Fibroblast of lung (primary cell): ENCODE measurements around the gene FIGNL1. TPM values are rescaled to one million over a fixed set of nuclear protein-coding genes. Genes with fewer than 3 reads are reported as not detected.

ENCODE experiments used
- DNase-seq, 2 donors: peaks; one replicate each; pipeline versions ENCODE4 v3.0.0 to v3.0.0-alpha.2; 2010; ENCODE audit warnings: low read depth in 2 of 2
- H2AFZ ChIP-seq: 2 replicates; pipeline ENCODE4 v1.5.1; 2012; ENCODE audit warnings: low read length, control low read depth, inconsistent platforms
- H3K27ac ChIP-seq: 2 replicates; pipeline ENCODE4 v1.5.1; 2011; ENCODE audit warnings: low read length, control low read depth; ENCODE audit not compliant: insufficient read depth
- H3K27me3 ChIP-seq: 2 replicates; pipeline ENCODE4 v1.5.1; 2011; ENCODE audit warnings: mild to moderate bottlenecking, low read length; ENCODE audit not compliant: control insufficient read depth, insufficient read depth
- H3K36me3 ChIP-seq: 2 replicates; pipeline ENCODE4 v1.5.1; 2011; ENCODE audit warnings: low read length; ENCODE audit not compliant: control insufficient read depth, insufficient read depth
- H3K4me1 ChIP-seq: 2 replicates; pipeline ENCODE4 v1.5.1; 2011; ENCODE audit warnings: low read length; ENCODE audit not compliant: control insufficient read depth, insufficient read depth; ENCODE audit errors: extremely low read depth
- H3K4me2 ChIP-seq: 2 replicates; pipeline ENCODE4 v1.5.1; 2011; ENCODE audit warnings: low read length, control low read depth; ENCODE audit not compliant: insufficient read depth; ENCODE audit errors: extremely low read depth
- H3K4me3 ChIP-seq, 4 experiments: fragments of 200-600 bp in 1 of 4; sonication (generic) in 1 of 4; replicated peaks in 1 of 4; 2 replicates each; pipeline ENCODE4 v1.5.1; 2011 to 2016; ENCODE audit warnings: low read length in 4 of 4, low read depth in 3 of 4, mild to moderate bottlenecking in 3 of 4, control low read depth in 2 of 4, inconsistent platforms in 1 of 4, mixed read lengths in 1 of 4; ENCODE audit not compliant: insufficient read depth in 1 of 4; ENCODE audit errors: control extremely low read depth in 1 of 4
- H3K79me2 ChIP-seq: 2 replicates; pipeline ENCODE4 v1.5.1; 2012; ENCODE audit warnings: mild to moderate bottlenecking, low read length, inconsistent platforms; ENCODE audit not compliant: control insufficient read depth, insufficient read depth
- H3K9ac ChIP-seq: 2 replicates; pipeline ENCODE4 v1.5.1; 2011; ENCODE audit warnings: mild to moderate bottlenecking, low read length, control low read depth; ENCODE audit not compliant: insufficient read depth
- H3K9me3 ChIP-seq: 2 replicates; pipeline ENCODE4 v1.5.1; 2012; ENCODE audit warnings: low read depth, low read length; ENCODE audit not compliant: control insufficient read depth, insufficient read depth
- H4K20me1 ChIP-seq: 2 replicates; pipeline ENCODE4 v1.5.1; 2011; ENCODE audit warnings: low read length; ENCODE audit not compliant: control insufficient read depth, insufficient read depth; ENCODE audit errors: extremely low read depth
- EZH2 ChIP-seq: IDR thresholded peaks from 2 replicates; pipeline ENCODE4 v1.5.1; 2012; ENCODE audit warnings: low read length, control low read depth, mild to moderate bottlenecking; ENCODE audit errors: missing control alignments
- polyA plus RNA-seq, 2 donors: library from polyadenylated mRNA; depleted of rRNA in 1 of 2; stranded (reverse) in 1 of 2; unstranded in 1 of 2; fragments of >200 nt; gene quantifications; 2 replicates each; pipeline ENCODE4 v1.2.1, GENCODE V29; 2011 to 2012; ENCODE audit warnings: missing spikeins in 1 of 2
- total RNA-seq: library from RNA; depleted of rRNA; stranded (reverse); fragments of >200 nt; gene quantifications from 2 replicates; pipeline ENCODE4 v1.2.1, GENCODE V29; 2014
- TF ChIP-seq, protein P1 (sequence below), 2 donors: IDR thresholded peaks in 1 of 2; conservative IDR thresholded peaks in 1 of 2; 1 replicate in 1 of 2; 2 replicates in 1 of 2; pipeline ENCODE4 v1.5.1; 2011 to 2012; ENCODE audit warnings: low read length in 2 of 2, control low read depth in 1 of 2, inconsistent platforms in 1 of 2, low read depth in 1 of 2, mild to moderate bottlenecking in 1 of 2

The FIGNL1 gene
- total and polyA plus RNA-seq, 2 donors (not counting 1 experiment from before 2014, with no cell fraction given): 6.4 to 8.2 TPM

DNA sequence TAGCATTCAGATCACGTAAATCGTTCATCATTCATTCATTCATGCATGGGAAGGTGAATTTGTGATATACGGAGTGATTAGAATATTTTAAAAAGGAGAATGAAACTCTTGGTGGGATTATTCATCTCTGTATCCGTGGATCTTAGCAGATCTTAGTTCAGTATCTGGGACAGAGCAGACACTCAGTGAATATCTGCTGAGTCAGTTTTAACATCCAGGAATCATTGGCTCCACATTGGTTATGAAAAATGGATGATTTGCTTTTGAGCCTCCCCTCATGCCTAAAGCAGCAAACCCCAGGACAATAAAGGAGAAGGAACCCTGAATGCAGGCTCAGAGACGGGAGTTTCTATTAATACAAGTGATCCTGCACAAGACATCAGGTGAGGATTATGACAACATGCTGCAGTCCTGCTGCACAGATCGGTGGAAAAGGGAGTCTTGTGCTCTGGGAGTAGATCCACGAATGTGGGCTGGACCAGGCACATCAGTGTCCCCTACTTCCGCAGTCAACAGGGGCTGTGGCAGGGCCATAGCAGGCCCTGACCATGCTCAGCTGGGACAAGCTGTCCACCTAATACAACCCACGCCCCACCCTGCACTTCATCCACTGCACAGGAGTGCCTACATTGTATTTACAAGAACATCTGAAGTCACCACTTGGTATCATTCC is 26.9 kb upstream of the FIGNL1 start:
- H3K27ac ChIP-seq: no peak overlapping the region

DNA sequence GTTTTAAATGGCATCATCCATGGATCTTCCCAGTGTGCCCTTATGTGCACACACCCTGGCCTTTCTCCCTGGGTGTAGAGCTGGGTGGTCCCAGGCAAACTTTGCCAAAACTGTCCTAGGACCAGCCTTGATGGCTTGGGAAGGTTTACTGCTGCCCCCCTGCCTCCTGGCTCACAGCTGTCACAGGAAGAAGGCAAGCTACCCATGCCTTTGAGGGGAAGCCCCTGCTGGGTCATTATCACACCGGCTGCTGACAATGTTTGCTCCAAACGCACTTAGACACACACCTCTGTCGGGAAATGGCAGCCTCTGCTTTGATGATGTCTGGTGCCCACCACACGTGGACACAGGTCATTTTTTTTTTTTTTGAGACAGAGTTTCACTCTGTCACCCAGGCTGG is 25.2 kb upstream of the FIGNL1 start:
- no peaks in the 10 kb centered on the region for H3K4me1 ChIP-seq

More for the DNA sequence above, 26.9 kb upstream of the FIGNL1 start:
- Histone ChIP-seq H3K4me2 (no peak overlapping the region), H3K4me3 (no peak overlapping the region), H3K4me1 (no peaks in the 10 kb centered on the region), H4K20me1 (no peaks in the 10 kb centered on the region), H3K9me3 (no peaks in the 10 kb centered on the region), H3K36me3 (no peaks in the 10 kb centered on the region), H3K27me3 (no peaks in the 10 kb centered on the region), H2AFZ (no peak overlapping the region), H3K79me2 (no peaks in the 10 kb centered on the region), H3K9ac (no peak overlapping the region)
- TF ChIP-seq, protein P1, sequence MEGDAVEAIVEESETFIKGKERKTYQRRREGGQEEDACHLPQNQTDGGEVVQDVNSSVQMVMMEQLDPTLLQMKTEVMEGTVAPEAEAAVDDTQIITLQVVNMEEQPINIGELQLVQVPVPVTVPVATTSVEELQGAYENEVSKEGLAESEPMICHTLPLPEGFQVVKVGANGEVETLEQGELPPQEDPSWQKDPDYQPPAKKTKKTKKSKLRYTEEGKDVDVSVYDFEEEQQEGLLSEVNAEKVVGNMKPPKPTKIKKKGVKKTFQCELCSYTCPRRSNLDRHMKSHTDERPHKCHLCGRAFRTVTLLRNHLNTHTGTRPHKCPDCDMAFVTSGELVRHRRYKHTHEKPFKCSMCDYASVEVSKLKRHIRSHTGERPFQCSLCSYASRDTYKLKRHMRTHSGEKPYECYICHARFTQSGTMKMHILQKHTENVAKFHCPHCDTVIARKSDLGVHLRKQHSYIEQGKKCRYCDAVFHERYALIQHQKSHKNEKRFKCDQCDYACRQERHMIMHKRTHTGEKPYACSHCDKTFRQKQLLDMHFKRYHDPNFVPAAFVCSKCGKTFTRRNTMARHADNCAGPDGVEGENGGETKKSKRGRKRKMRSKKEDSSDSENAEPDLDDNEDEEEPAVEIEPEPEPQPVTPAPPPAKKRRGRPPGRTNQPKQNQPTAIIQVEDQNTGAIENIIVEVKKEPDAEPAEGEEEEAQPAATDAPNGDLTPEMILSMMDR (conservative IDR thresholded peaks at IDR 0.05 in 1 of 2, IDR thresholded peaks at IDR 0.05 in 1 of 2; ENCODE audit: low read depth in 1 of 2, low read length in 2 of 2): no peak
- no peak for TF ChIP-seq EZH2
- DNase-seq: no peak

DNA sequence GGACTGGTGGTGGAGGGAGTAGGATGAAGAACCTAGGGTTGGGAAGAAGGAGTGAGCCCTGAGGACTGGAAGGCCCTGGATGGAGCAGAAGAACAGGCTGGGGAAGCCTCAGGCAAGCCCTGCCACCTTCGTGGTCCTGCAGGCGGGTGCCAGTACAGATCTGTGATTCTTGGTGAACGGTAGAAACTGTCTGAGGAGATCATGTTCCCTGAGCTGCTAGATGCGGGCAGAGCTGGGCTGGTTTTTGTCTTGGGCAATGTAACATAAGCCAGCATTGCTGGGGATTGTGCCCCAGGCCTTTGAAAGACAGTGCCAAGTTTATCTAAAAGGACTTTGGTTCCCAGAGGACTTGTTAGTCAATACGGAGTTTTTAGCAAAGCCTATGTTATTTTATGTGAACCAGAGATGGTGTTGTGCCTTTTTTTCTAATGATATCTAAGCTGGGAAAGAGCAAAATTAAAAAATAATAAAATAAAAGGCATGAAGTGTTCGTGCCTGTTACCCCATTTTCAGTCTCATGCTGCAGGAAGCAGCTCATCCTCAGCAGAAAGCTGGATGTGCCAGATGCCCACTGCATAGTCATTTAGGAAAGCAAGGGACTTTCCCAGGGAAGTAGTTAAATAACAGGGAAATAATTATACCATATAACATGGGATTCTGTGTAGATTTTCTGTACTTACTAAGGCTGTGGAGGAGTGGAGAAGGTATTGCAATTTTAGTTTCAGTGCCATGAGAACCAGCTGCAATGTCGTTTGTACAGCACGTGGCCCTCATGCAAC is 24.4 kb upstream of the FIGNL1 start:
- no peaks in the 10 kb centered on the region for H3K79me2 ChIP-seq
- no peak overlapping the region for H3K4me2 ChIP-seq
- H3K4me1 ChIP-seq: no peaks in the 10 kb centered on the region
- no peaks in the 10 kb centered on the region for H4K20me1 ChIP-seq
- H2AFZ ChIP-seq: no peak overlapping the region
- TF ChIP-seq, protein P1 (conservative IDR thresholded peaks at IDR 0.05 in 1 of 2, IDR thresholded peaks at IDR 0.05 in 1 of 2; ENCODE audit: low read depth in 1 of 2, low read length in 2 of 2): no peak
- H3K27ac ChIP-seq: no peak overlapping the region
- H3K9ac ChIP-seq: no peak overlapping the region
- no peaks in the 10 kb centered on the region for H3K36me3 ChIP-seq
- no peak overlapping the region for H3K4me3 ChIP-seq
- H3K27me3 ChIP-seq: no peaks in the 10 kb centered on the region
- H3K9me3 ChIP-seq: no peaks in the 10 kb centered on the region
- DNase-seq: no peak

More for the DNA sequence above, 25.2 kb upstream of the FIGNL1 start:
- no peaks in the 10 kb centered on the region for H3K79me2 ChIP-seq
- TF ChIP-seq EZH2: no peak
- TF ChIP-seq, protein P1 (conservative IDR thresholded peaks at IDR 0.05 in 1 of 2, IDR thresholded peaks at IDR 0.05 in 1 of 2; ENCODE audit: low read depth in 1 of 2, low read length in 2 of 2): no peak
- no peak overlapping the region for H3K4me3 ChIP-seq
- no peaks in the 10 kb centered on the region for H3K9me3 ChIP-seq
- H4K20me1 ChIP-seq: no peaks in the 10 kb centered on the region
- H2AFZ ChIP-seq: no peak overlapping the region
- DNase-seq: no peak
- H3K4me2 ChIP-seq: no peak overlapping the region
- no peak overlapping the region for H3K9ac ChIP-seq
- no peaks in the 10 kb centered on the region for H3K36me3 ChIP-seq
- no peaks in the 10 kb centered on the region for H3K27me3 ChIP-seq
- no peak overlapping the region for H3K27ac ChIP-seq
